ENCODE results near the gene ROMO1.

ROMO1 gene

DNA sequence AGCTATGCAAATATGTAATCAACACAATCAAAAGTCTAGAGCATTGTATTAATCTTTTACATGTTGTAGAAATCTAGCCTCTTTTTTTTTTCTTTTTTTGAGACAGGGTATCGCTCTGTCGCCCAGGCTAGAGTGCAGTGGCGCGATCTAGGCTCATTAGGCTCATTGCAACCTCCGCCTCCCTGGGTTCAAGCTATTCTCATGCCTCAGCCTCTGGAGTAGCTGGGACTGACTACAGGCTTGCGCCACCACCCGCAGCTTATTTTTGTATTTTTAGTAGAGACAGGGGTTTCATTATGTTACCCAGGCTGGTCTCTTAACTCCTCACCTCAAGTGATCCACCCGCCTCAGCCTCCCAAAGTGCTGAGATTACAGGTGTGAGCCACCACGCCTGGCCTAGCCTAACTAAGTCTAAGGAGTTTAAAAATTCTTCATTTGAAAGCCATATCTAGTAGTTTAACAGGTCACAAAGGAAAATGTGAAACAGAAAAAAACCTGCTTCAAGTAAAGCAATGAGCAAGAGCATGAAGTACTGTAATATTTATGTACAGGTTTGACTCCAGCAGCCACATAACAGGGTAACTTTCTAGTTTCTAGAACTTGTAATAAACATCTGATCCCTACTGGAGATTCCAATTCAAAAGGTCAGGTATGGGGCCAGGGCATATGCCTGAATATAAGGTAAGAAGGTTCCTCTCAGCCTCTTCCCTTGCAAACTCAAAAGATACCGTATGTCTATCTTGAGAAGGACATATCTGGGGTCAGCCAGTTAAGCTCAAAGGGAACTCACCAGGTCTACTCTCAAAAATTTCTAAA, 38.9 kb upstream of the ROMO1 start:
- peak overlapping the region; percentile 80 for H3K4me2 ChIP-seq
- H3K27me3 ChIP-seq (ENCODE audit: insufficient read depth, low read depth): no peaks in the 10 kb centered on the region
- no peak overlapping the region for H2AFZ ChIP-seq (ENCODE audit: low read depth)
- H4K20me1 ChIP-seq (ENCODE audit: insufficient read depth): peaks cover 78% of the 10 kb centered on the region
- TF ChIP-seq, protein P1, sequence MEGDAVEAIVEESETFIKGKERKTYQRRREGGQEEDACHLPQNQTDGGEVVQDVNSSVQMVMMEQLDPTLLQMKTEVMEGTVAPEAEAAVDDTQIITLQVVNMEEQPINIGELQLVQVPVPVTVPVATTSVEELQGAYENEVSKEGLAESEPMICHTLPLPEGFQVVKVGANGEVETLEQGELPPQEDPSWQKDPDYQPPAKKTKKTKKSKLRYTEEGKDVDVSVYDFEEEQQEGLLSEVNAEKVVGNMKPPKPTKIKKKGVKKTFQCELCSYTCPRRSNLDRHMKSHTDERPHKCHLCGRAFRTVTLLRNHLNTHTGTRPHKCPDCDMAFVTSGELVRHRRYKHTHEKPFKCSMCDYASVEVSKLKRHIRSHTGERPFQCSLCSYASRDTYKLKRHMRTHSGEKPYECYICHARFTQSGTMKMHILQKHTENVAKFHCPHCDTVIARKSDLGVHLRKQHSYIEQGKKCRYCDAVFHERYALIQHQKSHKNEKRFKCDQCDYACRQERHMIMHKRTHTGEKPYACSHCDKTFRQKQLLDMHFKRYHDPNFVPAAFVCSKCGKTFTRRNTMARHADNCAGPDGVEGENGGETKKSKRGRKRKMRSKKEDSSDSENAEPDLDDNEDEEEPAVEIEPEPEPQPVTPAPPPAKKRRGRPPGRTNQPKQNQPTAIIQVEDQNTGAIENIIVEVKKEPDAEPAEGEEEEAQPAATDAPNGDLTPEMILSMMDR (conservative IDR thresholded peaks at IDR 0.05; ENCODE audit: low read depth, low read length): no peak
- peaks cover 64% of the 10 kb centered on the region for H3K4me1 ChIP-seq (ENCODE audit: low read depth, poor library complexity, severe bottlenecking)
- peak overlapping the region; percentile 4; the same call in 1 of the 2 replicates for H3K27ac ChIP-seq
- H3K4me3 ChIP-seq (IDR thresholded peaks at IDR 0.05; ENCODE audit: insufficient read depth, low read depth, low read length): no peak overlapping the region
- H3K79me2 ChIP-seq (ENCODE audit: insufficient read depth, low read depth): peaks cover 95% of the 10 kb centered on the region
- no peaks in the 10 kb centered on the region for H3K36me3 ChIP-seq (ENCODE audit: insufficient read depth)
- no peak overlapping the region for H3K9ac ChIP-seq

DNA sequence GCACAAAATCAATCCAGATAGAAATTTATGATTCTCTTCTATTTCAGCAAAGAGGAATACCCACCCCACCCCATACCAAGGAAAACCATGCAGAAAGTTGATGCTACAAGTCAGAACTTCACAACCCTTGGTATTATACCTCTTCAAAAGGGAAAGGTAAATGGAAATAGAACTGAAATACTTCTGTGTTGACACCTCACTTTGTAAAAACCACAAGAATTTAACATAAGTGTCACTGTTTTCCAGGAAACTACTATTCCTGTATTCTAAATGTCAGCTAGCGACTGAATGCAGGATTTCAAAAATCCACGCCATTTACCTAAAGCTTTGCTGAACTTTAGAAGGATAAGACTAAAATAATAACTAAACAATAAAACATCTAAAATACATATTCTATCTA, 38.2 kb upstream of the ROMO1 start:
- Histone ChIP-seq H4K20me1 (ENCODE audit: insufficient read depth) (peaks cover 71% of the 10 kb centered on the region), H3K79me2 (ENCODE audit: insufficient read depth, low read depth) (peaks cover 88% of the 10 kb centered on the region), H3K36me3 (ENCODE audit: insufficient read depth) (no peaks in the 10 kb centered on the region), H3K4me1 (ENCODE audit: low read depth, poor library complexity, severe bottlenecking) (peaks cover 64% of the 10 kb centered on the region), H3K4me2 (peak overlapping the region; percentile 80), H2AFZ (ENCODE audit: low read depth) (no peak overlapping the region), H3K9ac (peak overlapping the region; percentile 3; the same call in 1 of the 2 replicates), H3K4me3 (IDR thresholded peaks at IDR 0.05; ENCODE audit: insufficient read depth, low read depth, low read length) (no peak overlapping the region), H3K27me3 (ENCODE audit: insufficient read depth, low read depth) (no peaks in the 10 kb centered on the region), H3K27ac (peak overlapping the region; percentile 4; the same call in 1 of the 2 replicates)
- TF ChIP-seq, protein P1 (conservative IDR thresholded peaks at IDR 0.05; ENCODE audit: low read depth, low read length): no peak

DNA sequence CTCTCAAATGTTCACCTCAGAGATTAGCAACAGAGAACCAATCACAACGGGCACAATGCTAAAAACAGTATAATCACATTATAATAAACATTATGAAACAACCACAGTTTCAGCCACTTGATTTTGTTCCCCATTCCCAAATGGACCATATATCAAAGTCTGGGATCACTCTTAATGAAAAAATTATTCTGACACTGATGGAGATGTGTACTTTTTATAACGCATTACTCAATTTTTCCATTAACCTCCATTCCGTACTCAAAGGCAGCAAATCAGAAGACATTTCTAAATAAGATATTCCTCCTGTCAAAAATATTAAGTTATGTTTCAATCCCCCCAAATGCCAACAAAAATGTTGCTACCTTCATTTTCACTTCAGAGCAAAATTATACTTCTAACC, 37.3 kb upstream of the ROMO1 start:
- H3K27me3 ChIP-seq (ENCODE audit: insufficient read depth, low read depth): no peaks in the 10 kb centered on the region
- H4K20me1 ChIP-seq (ENCODE audit: insufficient read depth): peaks cover 63% of the 10 kb centered on the region
- no peak overlapping the region for H2AFZ ChIP-seq (ENCODE audit: low read depth)
- H3K4me2 ChIP-seq: peak overlapping the region; percentile 80
- H3K36me3 ChIP-seq (ENCODE audit: insufficient read depth): no peaks in the 10 kb centered on the region
- TF ChIP-seq, protein P1 (conservative IDR thresholded peaks at IDR 0.05; ENCODE audit: low read depth, low read length): no peak
- H3K27ac ChIP-seq: peak overlapping the region; percentile 4; the same call in 1 of the 2 replicates
- peaks cover 79% of the 10 kb centered on the region for H3K79me2 ChIP-seq (ENCODE audit: insufficient read depth, low read depth)
- H3K4me3 ChIP-seq (IDR thresholded peaks at IDR 0.05; ENCODE audit: insufficient read depth, low read depth, low read length): no peak overlapping the region
- peaks cover 61% of the 10 kb centered on the region for H3K4me1 ChIP-seq (ENCODE audit: low read depth, poor library complexity, severe bottlenecking)
- H3K9ac ChIP-seq: peak overlapping the region; percentile 98; the same call in 1 of the 2 replicates

DNA sequence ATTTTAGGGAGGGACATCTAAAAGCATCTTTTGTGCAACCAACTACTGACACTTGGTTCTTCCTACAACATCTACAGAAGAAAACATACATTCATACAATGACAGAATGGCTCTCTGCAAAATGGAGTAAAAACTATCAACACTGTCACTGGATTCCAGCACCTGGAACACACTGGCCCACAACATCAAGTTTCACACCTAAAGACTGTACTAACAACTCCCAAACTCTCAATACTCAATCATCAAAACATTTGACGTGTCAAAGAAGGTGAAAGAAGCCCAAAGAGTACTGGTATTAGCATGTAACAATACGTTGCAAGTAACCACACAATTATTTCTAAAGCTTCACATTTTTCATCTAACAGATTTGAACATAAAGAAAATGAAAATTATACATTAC, 36.7 kb upstream of the ROMO1 start:
- Histone ChIP-seq H2AFZ (ENCODE audit: low read depth) (no peak overlapping the region), H4K20me1 (ENCODE audit: insufficient read depth) (peaks cover 57% of the 10 kb centered on the region), H3K27me3 (ENCODE audit: insufficient read depth, low read depth) (no peaks in the 10 kb centered on the region), H3K27ac (peak overlapping the region; percentile 92; the same call in 1 of the 2 replicates), H3K9ac (peak overlapping the region; percentile 98; the same call in 1 of the 2 replicates), H3K4me2 (peak overlapping the region; percentile 80), H3K36me3 (ENCODE audit: insufficient read depth) (no peaks in the 10 kb centered on the region), H3K4me1 (ENCODE audit: low read depth, poor library complexity, severe bottlenecking) (peaks cover 56% of the 10 kb centered on the region), H3K79me2 (ENCODE audit: insufficient read depth, low read depth) (peaks cover 73% of the 10 kb centered on the region), H3K4me3 (IDR thresholded peaks at IDR 0.05; ENCODE audit: insufficient read depth, low read depth, low read length) (no peak overlapping the region)
- TF ChIP-seq, protein P1 (conservative IDR thresholded peaks at IDR 0.05; ENCODE audit: low read depth, low read length): no peak

All from KMS-11 (cell line).